Fibroblast of lung (primary cell): ENCODE data around the gene STX17. TPM values are rescaled to one million over a fixed set of nuclear protein-coding genes. Genes with fewer than 3 reads are reported as not detected.

ENCODE experiments used
- DNase-seq, 2 donors: peaks; one replicate each; pipeline versions ENCODE4 v3.0.0 to v3.0.0-alpha.2; 2010; ENCODE audit warnings: low read depth in 2 of 2
- H2AFZ ChIP-seq: 2 replicates; pipeline ENCODE4 v1.5.1; 2012; ENCODE audit warnings: low read length, control low read depth, inconsistent platforms
- H3K27ac ChIP-seq: 2 replicates; pipeline ENCODE4 v1.5.1; 2011; ENCODE audit warnings: low read length, control low read depth; ENCODE audit not compliant: insufficient read depth
- H3K27me3 ChIP-seq: 2 replicates; pipeline ENCODE4 v1.5.1; 2011; ENCODE audit warnings: mild to moderate bottlenecking, low read length; ENCODE audit not compliant: control insufficient read depth, insufficient read depth
- H3K36me3 ChIP-seq: 2 replicates; pipeline ENCODE4 v1.5.1; 2011; ENCODE audit warnings: low read length; ENCODE audit not compliant: control insufficient read depth, insufficient read depth
- H3K4me1 ChIP-seq: 2 replicates; pipeline ENCODE4 v1.5.1; 2011; ENCODE audit warnings: low read length; ENCODE audit not compliant: control insufficient read depth, insufficient read depth; ENCODE audit errors: extremely low read depth
- H3K4me2 ChIP-seq: 2 replicates; pipeline ENCODE4 v1.5.1; 2011; ENCODE audit warnings: low read length, control low read depth; ENCODE audit not compliant: insufficient read depth; ENCODE audit errors: extremely low read depth
- H3K4me3 ChIP-seq, 4 experiments: fragments of 200-600 bp in 1 of 4; sonication (generic) in 1 of 4; replicated peaks in 1 of 4; 2 replicates each; pipeline ENCODE4 v1.5.1; 2011 to 2016; ENCODE audit warnings: low read length in 4 of 4, low read depth in 3 of 4, mild to moderate bottlenecking in 3 of 4, control low read depth in 2 of 4, inconsistent platforms in 1 of 4, mixed read lengths in 1 of 4; ENCODE audit not compliant: insufficient read depth in 1 of 4; ENCODE audit errors: control extremely low read depth in 1 of 4
- H3K79me2 ChIP-seq: 2 replicates; pipeline ENCODE4 v1.5.1; 2012; ENCODE audit warnings: mild to moderate bottlenecking, low read length, inconsistent platforms; ENCODE audit not compliant: control insufficient read depth, insufficient read depth
- H3K9ac ChIP-seq: 2 replicates; pipeline ENCODE4 v1.5.1; 2011; ENCODE audit warnings: mild to moderate bottlenecking, low read length, control low read depth; ENCODE audit not compliant: insufficient read depth
- H3K9me3 ChIP-seq: 2 replicates; pipeline ENCODE4 v1.5.1; 2012; ENCODE audit warnings: low read depth, low read length; ENCODE audit not compliant: control insufficient read depth, insufficient read depth
- H4K20me1 ChIP-seq: 2 replicates; pipeline ENCODE4 v1.5.1; 2011; ENCODE audit warnings: low read length; ENCODE audit not compliant: control insufficient read depth, insufficient read depth; ENCODE audit errors: extremely low read depth
- CTCF ChIP-seq, 2 donors: IDR thresholded peaks in 1 of 2; conservative IDR thresholded peaks in 1 of 2; 1 replicate in 1 of 2; 2 replicates in 1 of 2; pipeline ENCODE4 v1.5.1; 2011 to 2012; ENCODE audit warnings: low read length in 2 of 2, control low read depth in 1 of 2, inconsistent platforms in 1 of 2, low read depth in 1 of 2, mild to moderate bottlenecking in 1 of 2
- EZH2 ChIP-seq: IDR thresholded peaks from 2 replicates; pipeline ENCODE4 v1.5.1; 2012; ENCODE audit warnings: low read length, control low read depth, mild to moderate bottlenecking; ENCODE audit errors: missing control alignments
- polyA plus RNA-seq, 2 donors: library from polyadenylated mRNA; depleted of rRNA in 1 of 2; stranded (reverse) in 1 of 2; unstranded in 1 of 2; fragments of >200 nt; gene quantifications; 2 replicates each; pipeline ENCODE4 v1.2.1, GENCODE V29; 2011 to 2012; ENCODE audit warnings: missing spikeins in 1 of 2
- total RNA-seq: library from RNA; depleted of rRNA; stranded (reverse); fragments of >200 nt; gene quantifications from 2 replicates; pipeline ENCODE4 v1.2.1, GENCODE V29; 2014

STX17 gene
- total and polyA plus RNA-seq, 2 donors (not counting 1 experiment from before 2014, with no cell fraction given) = 18.8 to 27.9 TPM

- Histone ChIP-seq H3K4me3 (no peak overlapping the region), H3K4me1 (no peaks in the 10 kb centered on the region), H4K20me1 (no peaks in the 10 kb centered on the region), H3K4me2 (no peak overlapping the region), H3K79me2 (no peaks in the 10 kb centered on the region), H3K9me3 (no peaks in the 10 kb centered on the region), H3K27me3 (no peaks in the 10 kb centered on the region), H2AFZ (no peak overlapping the region), H3K27ac (no peak overlapping the region), H3K9ac (no peak overlapping the region), H3K36me3 (no peaks in the 10 kb centered on the region)
- TF ChIP-seq EZH2 (no peak), CTCF (conservative IDR thresholded peaks at IDR 0.05 in 1 of 2, IDR thresholded peaks at IDR 0.05 in 1 of 2; ENCODE audit: low read depth in 1 of 2, low read length in 2 of 2) (no peak)
- DNase-seq = no peak
These were observed 64.0 kb downstream of the STX17 start for GRCh38 chr9:99970481-99970880.

GRCh38 chr9:99971410-99971809, 65.0 kb downstream of the STX17 start:
- H4K20me1 ChIP-seq = no peaks in the 10 kb centered on the region
- no peak overlapping the region for H3K27ac ChIP-seq
- DNase-seq = no peak
- no peak overlapping the region for H2AFZ ChIP-seq
- H3K4me2 ChIP-seq = no peak overlapping the region
- H3K79me2 ChIP-seq = no peaks in the 10 kb centered on the region
- no peak for TF ChIP-seq CTCF (conservative IDR thresholded peaks at IDR 0.05 in 1 of 2, IDR thresholded peaks at IDR 0.05 in 1 of 2; ENCODE audit: low read depth in 1 of 2, low read length in 2 of 2)
- no peak overlapping the region for H3K9ac ChIP-seq
- no peaks in the 10 kb centered on the region for H3K36me3 ChIP-seq
- no peaks in the 10 kb centered on the region for H3K4me1 ChIP-seq
- no peak overlapping the region for H3K4me3 ChIP-seq
- H3K9me3 ChIP-seq = no peaks in the 10 kb centered on the region
- H3K27me3 ChIP-seq = no peaks in the 10 kb centered on the region

- H3K9ac ChIP-seq = no peak overlapping the region
- no peaks in the 10 kb centered on the region for H3K36me3 ChIP-seq
- DNase-seq = peak in 1 of 2 donors; percentile 25
- H3K27ac ChIP-seq = no peak overlapping the region
- no peaks in the 10 kb centered on the region for H3K4me1 ChIP-seq
- no peaks in the 10 kb centered on the region for H3K27me3 ChIP-seq
- no peaks in the 10 kb centered on the region for H3K79me2 ChIP-seq
- H3K4me2 ChIP-seq = no peak overlapping the region
- no peak overlapping the region for H2AFZ ChIP-seq
- no peaks in the 10 kb centered on the region for H4K20me1 ChIP-seq
- TF ChIP-seq EZH2 = no peak
- no peak for TF ChIP-seq CTCF (conservative IDR thresholded peaks at IDR 0.05 in 1 of 2, IDR thresholded peaks at IDR 0.05 in 1 of 2; ENCODE audit: low read depth in 1 of 2, low read length in 2 of 2)
- no peaks in the 10 kb centered on the region for H3K9me3 ChIP-seq
- H3K4me3 ChIP-seq = no peak overlapping the region
These were observed 67.0 kb downstream of the STX17 start for GRCh38 chr9:99973455-99973854.
